GM12872 (cell line): ENCODE results near the gene FGD2.

Experiments
- TF ChIP-seq, protein P1 (sequence below): IDR thresholded peaks from 3 replicates; pipeline ENCODE4 v1.5.1; 2011; ENCODE audit warnings: low read depth, mild to moderate bottlenecking, low read length, moderate library complexity; ENCODE audit not compliant: insufficient read depth

FGD2 gene

DNA sequence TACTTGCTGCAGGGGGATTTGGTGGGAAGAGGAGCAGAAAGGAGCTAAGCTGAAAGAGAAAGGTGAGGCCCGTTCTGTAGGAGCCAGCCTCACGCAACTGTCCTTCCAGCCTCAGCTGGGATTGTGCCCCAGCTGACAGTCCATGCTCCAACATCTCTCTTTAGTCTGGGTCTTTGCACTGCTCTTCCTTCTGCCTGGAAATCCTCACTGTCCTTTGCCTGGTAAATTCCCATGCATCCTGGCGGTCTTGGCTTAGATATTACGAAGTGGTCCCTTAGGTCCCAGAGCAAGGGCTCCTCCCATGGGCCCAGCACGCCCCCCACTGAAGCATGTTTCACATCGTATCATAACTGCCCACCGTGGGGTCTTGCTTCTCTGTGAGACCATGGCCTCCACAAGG lies 52.2 kb downstream of the FGD2 start:
- TF ChIP-seq, protein P1, sequence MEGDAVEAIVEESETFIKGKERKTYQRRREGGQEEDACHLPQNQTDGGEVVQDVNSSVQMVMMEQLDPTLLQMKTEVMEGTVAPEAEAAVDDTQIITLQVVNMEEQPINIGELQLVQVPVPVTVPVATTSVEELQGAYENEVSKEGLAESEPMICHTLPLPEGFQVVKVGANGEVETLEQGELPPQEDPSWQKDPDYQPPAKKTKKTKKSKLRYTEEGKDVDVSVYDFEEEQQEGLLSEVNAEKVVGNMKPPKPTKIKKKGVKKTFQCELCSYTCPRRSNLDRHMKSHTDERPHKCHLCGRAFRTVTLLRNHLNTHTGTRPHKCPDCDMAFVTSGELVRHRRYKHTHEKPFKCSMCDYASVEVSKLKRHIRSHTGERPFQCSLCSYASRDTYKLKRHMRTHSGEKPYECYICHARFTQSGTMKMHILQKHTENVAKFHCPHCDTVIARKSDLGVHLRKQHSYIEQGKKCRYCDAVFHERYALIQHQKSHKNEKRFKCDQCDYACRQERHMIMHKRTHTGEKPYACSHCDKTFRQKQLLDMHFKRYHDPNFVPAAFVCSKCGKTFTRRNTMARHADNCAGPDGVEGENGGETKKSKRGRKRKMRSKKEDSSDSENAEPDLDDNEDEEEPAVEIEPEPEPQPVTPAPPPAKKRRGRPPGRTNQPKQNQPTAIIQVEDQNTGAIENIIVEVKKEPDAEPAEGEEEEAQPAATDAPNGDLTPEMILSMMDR: no peak

DNA sequence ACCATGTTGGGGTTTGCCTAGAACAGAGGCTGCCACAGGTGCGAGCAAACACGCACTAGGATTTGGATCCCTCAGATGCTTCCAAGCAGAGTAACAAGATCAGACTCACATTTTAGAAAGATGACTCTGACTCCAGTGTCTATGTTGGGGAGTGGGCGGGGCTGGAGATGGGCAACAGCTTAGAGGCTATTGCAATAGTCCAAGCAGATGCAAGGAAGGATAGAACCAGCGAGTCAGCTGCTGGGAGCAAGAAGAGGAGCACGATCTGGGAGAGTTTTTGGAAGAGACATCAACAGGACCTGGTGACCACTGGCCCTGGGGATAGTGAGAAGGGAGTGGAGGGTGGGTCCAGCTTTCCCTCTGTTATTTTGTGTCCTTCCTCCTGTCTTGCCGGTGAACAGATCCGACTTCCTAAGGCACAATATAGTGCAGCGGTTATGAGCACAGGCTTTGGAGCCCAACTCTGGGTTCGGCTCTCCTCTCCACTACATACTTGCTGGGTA lies 52.7 kb downstream of the FGD2 start:
- TF ChIP-seq, protein P1: no peak

DNA sequence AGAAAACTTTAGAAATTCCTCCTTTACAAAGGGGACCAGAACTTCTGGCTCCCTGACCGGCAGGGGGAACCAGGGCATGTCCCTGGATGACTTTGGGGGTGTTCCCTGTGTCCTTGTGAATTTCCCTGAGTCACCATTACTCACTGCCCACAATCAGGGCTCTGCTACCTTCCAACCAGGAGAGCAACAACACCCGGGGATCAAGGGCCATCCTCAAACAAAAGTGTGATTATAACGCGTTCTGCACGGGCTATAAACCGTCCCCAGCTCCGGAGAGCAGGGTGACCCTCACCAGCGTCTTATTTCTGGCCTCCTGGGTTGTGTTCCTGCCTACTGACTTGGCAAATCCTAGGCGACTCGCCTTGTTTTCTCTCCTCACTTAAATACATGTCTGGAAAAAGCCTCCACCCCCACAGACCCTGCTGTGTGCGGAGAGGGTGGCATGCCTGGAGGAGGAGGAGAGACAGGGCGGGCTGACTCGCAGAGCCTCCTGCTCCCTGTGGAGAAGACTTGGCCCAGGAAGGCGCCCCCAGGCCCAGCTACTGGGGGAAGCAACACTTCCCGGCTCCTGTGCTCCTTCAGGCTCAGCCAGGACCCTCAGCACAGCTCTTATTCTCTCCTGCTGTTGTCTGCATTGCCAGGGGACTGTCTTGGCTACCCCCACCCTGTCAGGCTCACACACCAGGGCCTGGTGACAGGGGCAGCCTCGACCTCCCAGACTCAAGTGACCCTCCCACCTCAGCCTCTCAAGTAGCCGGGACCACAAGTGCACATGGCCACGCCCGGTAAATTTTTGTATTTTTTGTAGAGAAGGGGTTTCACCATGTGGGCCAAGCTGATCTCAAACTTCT lies 54.1 kb downstream of the FGD2 start:
- TF ChIP-seq, protein P1: peak; percentile 23; the same call in 2 of the 3 replicates

DNA sequence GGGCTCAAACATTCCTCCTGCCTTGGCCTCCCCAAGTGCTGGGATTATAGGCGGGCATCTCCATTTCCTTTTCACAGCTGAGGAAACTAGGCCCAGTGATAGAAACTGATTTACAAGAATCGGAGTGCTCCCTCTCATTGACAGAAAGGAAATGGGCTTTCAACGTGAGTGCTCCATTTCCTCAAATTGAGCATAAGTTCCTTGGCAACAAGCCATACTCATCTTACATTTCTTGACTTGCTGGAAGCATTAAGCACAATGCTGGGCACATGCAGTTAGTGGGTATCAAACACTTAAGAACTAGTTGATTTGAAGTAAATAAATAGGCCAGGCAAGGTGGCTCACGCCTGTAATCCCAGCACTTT lies 54.7 kb downstream of the FGD2 start:
- TF ChIP-seq, protein P1: no peak

- TF ChIP-seq, protein P1: no peak
These were observed 55.8 kb downstream of the FGD2 start for GRCh38 chr6:37061157-37061804.

- TF ChIP-seq, protein P1: no peak
These were observed 57.0 kb downstream of the FGD2 start for GRCh38 chr6:37062424-37062823.
